NB4 (cell line): Measurements from ENCODE around the gene PSMC3.

Source experiments
- CTCF ChIP-seq: IDR thresholded peaks from one replicate; pipeline ENCODE4 v1.5.1; 2012; ENCODE audit warnings: low read depth, low read length
- MAX ChIP-seq: IDR thresholded peaks from 2 replicates; pipeline ENCODE4 v1.6.1; 2011; ENCODE audit warnings: low read depth, low read length
- POLR2A ChIP-seq: IDR thresholded peaks from 2 replicates; pipeline ENCODE4 v1.6.1; 2011; ENCODE audit warnings: mild to moderate bottlenecking; ENCODE audit not compliant: insufficient read length; ENCODE audit errors: extremely low read depth

- TF ChIP-seq CTCF, result no peak
- TF ChIP-seq POLR2A, result no peak
- TF ChIP-seq MAX, result no peak
Observed at GRCh38 chr11:47431356-47432083, 5.3 kb upstream of the PSMC3 start.
